Measurements from ENCODE around the gene EXOC6B.
"Not testable (repeated sequence)": the region's sequence is repeated elsewhere in the genome, so short reads cannot be mapped to it uniquely, and the experiment has no call there.

The EXOC6B gene

DNA sequence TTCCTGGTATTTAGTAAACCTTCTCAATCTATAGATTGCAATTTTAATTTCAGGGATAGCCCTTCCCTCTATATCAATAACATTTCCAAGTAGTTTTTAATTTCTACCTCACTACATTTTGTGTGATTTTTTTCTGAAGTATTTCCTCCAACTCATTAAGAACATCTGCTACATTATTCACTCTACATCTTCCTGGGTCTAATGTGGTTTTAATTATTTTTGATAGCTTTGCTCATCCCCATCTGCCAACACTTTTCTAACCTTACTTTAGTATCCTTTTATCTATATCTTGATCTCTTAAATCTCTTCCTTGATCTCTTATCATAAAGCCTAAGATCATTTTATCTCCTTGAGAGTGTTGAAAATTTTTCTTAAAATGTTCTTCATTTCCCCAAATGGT is 399.8 kb downstream of the EXOC6B start:
- DNase-seq = no peak

DNA sequence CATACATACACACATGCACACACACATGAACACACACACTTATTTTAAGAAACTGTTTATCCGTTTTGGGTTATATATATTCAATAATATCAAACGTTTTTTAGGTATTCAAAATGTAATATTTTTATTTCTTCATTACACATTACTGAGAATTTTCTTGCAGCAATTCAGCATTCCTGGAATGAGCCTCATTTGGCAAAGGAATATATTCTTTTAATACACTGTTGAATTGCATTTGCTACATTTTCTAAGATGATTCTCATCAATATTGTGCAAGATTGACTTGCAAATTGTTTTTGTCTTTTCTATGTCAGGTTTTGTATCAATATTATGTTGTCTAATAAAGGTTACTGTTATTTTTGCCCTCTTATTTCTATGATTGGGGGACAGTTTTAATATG is 402.1 kb downstream of the EXOC6B start:
- DNase-seq = no peak

DNA sequence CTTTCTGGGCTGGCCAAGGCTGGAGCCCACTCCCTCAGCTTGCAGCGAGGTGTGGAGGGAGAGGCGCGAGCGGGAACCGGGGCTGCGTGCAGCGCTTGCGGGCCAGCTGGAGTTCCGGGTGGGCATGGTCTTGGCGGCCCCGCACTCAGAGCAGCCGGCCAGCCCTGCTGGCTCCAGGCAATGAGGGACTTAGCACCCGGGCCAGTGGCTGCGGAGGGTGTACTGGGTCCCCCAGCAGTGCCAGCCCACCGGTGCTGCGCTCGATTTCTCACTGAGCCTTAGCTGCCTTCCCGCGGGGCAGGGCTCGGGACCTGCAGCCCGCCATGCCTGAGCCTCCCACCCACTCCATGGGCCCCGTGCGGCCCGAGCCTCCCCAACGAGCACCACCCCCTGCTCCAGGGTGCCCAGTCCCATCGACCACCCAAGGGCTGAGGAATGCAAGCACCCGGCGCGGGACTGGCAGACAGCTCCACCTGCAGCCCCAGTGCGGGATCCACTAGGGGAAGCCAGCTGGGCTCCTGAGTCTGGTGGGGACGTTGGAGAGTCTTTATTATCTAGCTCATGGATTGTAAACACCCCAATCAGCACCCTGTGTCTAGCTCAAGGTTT is 404.0 kb downstream of the EXOC6B start:
- not testable (repeated sequence) for DNase-seq

- DNase-seq = no peak
Measured at GRCh38 chr2:72415781-72416475, 409.9 kb downstream of the EXOC6B start.

GRCh38 chr2:72415241-72415661 is 410.6 kb downstream of the EXOC6B start:
- DNase-seq = no peak

DNA sequence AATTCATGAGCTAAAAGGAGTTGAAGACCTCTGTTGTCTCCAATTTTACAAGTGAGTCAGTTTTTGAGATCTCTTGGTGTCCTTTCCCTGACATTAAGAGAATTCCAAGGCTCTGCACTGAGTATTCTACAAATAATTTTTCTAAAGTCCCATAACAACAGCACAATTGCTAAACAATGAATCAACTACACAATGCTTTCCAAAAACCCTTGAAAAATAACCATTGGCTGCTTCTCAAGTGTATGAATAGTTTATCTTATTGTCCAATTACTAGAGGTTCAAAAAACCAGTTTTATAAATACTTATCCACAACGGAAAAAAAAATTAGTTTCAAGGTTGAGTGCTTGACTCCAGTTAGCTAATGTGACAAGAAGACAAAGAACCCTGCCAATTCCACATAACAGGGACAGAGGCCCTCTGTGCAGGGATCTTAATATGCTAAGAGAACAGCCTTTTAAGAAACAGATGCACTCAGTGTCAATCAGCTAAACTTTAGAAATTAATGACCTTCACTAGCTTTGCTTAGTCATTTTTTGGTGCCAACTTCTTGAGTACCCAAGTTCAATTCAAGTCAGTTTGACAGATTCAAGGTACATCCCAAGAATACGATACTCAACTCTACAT is 411.6 kb downstream of the EXOC6B start:
- DNase-seq = no peak

DNA sequence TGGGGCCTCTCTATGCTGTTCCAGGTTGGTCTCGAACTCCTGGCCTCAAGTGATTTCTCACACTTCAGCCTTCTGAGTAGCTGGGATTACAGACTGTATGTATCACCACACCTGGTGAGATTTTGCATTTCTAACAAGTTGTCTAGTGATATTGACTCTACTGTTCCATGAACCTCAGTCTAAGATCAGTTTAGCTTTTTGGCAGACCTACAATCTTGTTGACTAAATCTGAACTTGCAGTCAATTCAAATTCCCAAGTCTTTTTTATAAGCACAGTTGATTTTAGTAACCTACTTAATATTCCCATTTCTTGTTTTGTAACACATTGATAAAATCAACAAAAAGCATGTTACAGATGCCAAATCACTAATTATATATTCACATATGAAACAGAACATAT is 412.1 kb downstream of the EXOC6B start:
- no peak for DNase-seq

GRCh38 chr2:72412214-72412613 is 413.6 kb downstream of the EXOC6B start:
- no peak for DNase-seq

DNA sequence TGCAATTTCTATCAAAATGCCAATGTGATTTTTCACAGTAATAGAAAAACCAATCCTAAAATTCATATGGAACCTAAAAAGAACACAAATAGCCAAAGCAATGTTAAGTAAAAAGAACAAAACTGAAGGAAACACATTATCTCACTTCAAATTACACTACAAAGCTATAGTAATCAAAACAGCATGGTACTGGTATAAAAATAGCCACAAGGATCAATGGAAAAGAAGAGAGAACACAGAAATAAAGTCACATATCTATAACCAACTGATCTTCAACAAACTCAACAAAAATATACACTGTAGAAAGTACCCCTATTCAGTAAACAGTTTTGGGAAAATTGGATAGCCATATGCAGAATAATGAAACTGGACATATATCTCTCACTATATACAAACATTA is 426.0 kb downstream of the EXOC6B start:
- DNase-seq = no peak

GRCh38 chr2:72395096-72395495 is 430.7 kb downstream of the EXOC6B start:
- no peak for DNase-seq

DNA sequence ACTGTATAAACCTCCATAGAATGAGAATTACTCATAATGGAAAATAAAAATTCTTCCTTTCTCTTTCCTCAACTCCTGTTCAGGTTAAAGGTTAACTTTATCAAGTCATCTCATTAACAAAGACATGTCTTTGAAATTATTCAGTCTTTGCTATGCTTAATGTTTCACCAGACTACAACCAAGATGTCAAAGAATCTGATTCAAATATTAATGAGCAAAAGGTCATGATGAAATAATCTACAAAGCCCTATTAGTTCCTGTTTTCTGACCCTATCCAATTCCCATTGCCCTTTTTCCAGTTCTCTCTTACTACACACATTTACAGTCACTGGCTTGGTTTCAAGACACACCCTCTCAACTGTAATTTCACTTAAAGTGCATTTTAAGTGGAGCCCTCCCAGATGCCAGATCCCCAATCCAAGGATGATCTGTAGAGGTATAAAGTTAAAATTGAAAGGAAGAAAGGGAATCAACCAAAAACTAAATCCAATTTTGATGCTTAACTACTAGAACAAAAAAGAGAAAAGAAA is 431.2 kb downstream of the EXOC6B start:
- no peak for DNase-seq

GRCh38 chr2:72389447-72389846 is 436.4 kb downstream of the EXOC6B start:
- DNase-seq = no peak

DNA sequence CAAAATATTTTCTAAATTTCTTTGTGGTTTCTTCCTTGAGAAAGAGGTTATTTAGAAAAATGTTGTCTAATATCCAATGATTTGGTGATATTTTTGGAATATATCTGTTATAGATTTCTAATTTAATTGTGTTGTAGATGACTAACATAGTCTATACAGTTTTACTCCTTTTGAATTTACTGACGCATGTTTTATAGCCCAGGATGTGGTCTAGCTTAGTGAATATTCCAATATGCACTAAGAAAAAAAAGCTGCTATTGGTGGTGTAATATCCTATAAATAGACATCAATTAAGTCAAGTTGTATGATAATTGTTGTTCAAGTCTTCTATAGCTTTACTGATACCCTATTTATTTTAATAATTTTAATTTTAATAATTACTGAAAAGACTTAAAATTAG is 437.6 kb downstream of the EXOC6B start:
- no peak for DNase-seq

- no peak for DNase-seq
Measured at GRCh38 chr2:72386288-72386687, 439.5 kb downstream of the EXOC6B start.

- DNase-seq = no peak
Measured at GRCh38 chr2:72378753-72379348, 447.0 kb downstream of the EXOC6B start.

DNA sequence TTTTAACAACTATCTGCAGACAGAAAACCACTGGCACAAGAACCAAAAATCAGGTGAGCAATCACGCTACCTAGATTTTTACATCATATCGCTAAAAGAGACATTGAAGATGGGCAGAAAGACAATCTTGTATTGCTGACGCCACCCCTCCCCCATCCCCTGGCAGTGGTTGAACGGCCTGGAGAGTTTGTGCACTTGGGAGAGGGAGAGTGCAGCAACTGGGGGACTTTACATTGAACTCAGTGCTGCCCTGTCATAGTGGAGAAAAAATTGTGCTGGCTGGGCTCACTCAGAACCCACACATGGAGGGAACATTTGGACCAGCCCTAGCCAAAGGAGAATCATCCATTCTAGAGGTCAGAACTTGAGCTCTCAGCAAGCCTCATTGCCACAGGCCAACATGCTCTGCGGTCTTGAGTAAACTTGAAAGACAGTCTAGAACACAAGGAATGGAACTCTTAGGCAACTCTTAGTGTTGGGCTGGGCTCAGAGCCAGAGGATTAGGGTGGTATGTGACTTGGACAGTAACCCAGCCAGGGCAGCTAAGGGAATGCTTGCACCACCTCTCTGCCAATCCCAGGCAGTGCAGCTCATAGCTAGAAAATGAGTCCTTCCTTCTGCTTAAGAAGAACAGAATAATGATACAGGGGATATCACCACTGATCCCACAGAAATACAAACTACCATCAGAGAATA is 458.2 kb downstream of the EXOC6B start:
- DNase-seq = no peak

GRCh38 chr2:72363406-72363805 is 462.4 kb downstream of the EXOC6B start:
- no peak for DNase-seq

DNA sequence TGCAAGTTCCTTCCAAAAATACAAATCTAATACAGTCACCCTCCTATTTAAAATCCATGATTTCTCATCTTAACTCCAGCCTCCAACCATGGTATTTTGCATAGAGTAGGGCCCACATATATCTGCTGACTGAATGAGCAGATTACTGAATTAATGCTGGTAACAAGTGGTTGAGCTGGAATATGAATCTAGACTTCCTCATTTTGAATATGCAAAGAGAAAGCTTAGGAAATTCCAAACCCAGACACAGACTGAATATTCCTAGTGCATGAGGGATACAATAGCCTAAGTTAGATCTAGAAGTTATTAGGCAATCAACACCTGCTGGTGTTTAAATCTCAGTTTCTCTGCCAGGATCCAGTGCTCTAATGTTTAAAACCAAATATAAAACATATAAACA is 463.1 kb downstream of the EXOC6B start:
- no peak for DNase-seq

GRCh38 chr2:72361521-72361920 is 464.3 kb downstream of the EXOC6B start:
- no peak for DNase-seq

GRCh38 chr2:72361042-72361441 is 464.8 kb downstream of the EXOC6B start:
- DNase-seq = no peak

- no peak for DNase-seq
Measured at GRCh38 chr2:72350852-72351251, 475.0 kb downstream of the EXOC6B start.

DNA sequence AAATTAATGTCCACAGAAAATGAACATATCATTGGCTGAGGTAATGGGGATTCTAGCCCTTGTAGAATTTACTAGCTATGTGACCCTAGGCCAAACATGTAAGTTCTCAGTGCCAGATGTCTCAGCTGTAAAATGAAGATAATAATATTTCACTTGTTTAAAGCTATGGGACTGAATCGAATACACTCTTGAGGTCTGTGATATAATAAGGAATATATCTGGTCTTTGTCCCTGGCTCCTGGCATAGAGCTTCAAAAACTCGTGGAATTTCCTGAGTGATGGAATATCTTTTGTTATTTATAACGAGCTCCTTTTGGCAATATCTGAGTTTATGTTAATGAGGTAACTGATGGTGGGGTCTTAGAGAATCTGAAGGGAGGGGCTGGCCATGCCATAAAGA is 476.8 kb downstream of the EXOC6B start:
- DNase-seq = no peak

GRCh38 chr2:72347081-72347480 is 478.8 kb downstream of the EXOC6B start:
- DNase-seq = no peak
